ENCODE measurements around the gene HECTD3. TPM values are rescaled to one million over a fixed set of nuclear protein-coding genes. Genes with fewer than 3 reads are reported as not detected.
"Not testable (repeated sequence)": the region's sequence is repeated elsewhere in the genome, so short reads cannot be mapped to it uniquely, and the experiment has no call there.

HECTD3 gene
- total RNA-seq, 2 donors from 2014 or later, result 40.4 to 66.3 TPM

DNA sequence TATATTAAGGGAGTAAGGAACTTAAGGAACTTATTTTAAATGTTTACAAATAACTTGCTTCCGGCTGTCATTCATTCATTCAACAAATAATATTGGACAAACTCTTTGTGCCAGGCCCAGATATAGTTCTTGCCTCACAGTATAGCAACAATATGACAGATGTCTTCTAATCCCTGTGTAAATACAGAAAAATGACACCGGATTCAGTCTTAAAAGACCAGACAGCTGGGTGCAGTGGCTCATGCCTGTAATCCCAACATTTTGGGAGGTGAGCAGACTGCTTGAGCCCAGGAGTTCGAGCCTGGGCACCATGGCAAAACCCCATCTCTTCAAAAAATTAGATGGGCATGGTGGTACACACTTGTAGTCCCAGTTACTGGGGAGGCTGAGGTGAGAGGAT, 48.4 kb downstream of the HECTD3 start:
- no peak overlapping the region for H3K27ac ChIP-seq
- TF ChIP-seq, protein P1, sequence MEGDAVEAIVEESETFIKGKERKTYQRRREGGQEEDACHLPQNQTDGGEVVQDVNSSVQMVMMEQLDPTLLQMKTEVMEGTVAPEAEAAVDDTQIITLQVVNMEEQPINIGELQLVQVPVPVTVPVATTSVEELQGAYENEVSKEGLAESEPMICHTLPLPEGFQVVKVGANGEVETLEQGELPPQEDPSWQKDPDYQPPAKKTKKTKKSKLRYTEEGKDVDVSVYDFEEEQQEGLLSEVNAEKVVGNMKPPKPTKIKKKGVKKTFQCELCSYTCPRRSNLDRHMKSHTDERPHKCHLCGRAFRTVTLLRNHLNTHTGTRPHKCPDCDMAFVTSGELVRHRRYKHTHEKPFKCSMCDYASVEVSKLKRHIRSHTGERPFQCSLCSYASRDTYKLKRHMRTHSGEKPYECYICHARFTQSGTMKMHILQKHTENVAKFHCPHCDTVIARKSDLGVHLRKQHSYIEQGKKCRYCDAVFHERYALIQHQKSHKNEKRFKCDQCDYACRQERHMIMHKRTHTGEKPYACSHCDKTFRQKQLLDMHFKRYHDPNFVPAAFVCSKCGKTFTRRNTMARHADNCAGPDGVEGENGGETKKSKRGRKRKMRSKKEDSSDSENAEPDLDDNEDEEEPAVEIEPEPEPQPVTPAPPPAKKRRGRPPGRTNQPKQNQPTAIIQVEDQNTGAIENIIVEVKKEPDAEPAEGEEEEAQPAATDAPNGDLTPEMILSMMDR (IDR thresholded peaks at IDR 0.05), result no peak
- H3K4me3 ChIP-seq, result no peak overlapping the region
- DNase-seq (ENCODE audit: low spot score), result no peak
- no peaks in the 10 kb centered on the region for H3K4me1 ChIP-seq (ENCODE audit: control insufficient read depth in 1 of 2, low read depth in 2 of 2)
- H3K9me3 ChIP-seq, result no peaks in the 10 kb centered on the region
- no peak for ATAC-seq (ENCODE audit: insufficient number of reproducible peaks, low FRiP score, low read depth)
- no peaks in the 10 kb centered on the region for H3K27me3 ChIP-seq (replicated peaks; ENCODE audit: insufficient read depth)
- H3K36me3 ChIP-seq, result peaks cover 5% of the 10 kb centered on the region

DNA sequence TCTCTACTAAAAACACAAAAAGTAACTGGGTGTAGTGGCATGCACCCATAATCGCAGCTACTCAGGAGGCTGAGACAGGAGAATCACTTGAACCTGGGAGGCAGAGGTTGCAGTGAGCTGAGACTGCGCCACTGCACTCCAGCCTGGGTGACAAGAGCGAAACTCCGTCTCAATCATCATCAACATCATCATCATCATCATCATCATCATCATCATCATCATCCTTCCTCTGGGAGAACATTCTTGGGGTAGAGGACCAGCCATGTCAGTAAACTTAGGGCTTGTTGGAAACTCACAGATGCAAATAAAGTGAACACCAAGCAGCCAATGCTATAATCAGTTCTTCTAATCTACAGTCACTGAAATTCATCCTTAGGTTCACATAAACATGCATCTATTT, 49.1 kb downstream of the HECTD3 start:
- not testable (repeated sequence) for DNase-seq (ENCODE audit: low spot score); H3K36me3 ChIP-seq; H3K9me3 ChIP-seq; H3K27me3 ChIP-seq (replicated peaks; ENCODE audit: insufficient read depth); H3K27ac ChIP-seq; H3K4me3 ChIP-seq; ATAC-seq (ENCODE audit: insufficient number of reproducible peaks, low FRiP score, low read depth); H3K4me1 ChIP-seq (ENCODE audit: control insufficient read depth in 1 of 2, low read depth in 2 of 2)

DNA sequence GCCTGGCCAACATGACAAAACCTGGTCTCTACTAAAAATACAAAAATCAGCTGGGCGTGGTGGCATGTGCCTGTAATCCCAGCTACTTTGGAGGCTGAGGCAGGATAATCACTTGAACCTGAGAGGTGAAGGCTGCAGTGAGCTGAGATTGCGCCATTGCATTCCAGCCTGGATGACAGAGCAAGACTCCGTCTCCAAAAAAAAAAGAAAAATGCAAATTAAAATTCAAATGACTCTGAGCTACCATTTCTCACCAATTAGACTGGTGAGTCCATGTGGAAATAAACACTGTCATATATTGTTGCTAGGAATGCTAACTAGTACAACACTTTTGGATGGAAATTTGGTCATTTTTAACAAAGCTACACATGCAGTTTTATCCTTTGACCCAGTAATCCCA, 53.6 kb downstream of the HECTD3 start:
- H3K27ac ChIP-seq; H3K4me3 ChIP-seq; H3K36me3 ChIP-seq; DNase-seq (ENCODE audit: low spot score); H3K9me3 ChIP-seq; ATAC-seq (ENCODE audit: insufficient number of reproducible peaks, low FRiP score, low read depth); H3K4me1 ChIP-seq (ENCODE audit: control insufficient read depth in 1 of 2, low read depth in 2 of 2); H3K27me3 ChIP-seq (replicated peaks; ENCODE audit: insufficient read depth): not testable (repeated sequence)

DNA sequence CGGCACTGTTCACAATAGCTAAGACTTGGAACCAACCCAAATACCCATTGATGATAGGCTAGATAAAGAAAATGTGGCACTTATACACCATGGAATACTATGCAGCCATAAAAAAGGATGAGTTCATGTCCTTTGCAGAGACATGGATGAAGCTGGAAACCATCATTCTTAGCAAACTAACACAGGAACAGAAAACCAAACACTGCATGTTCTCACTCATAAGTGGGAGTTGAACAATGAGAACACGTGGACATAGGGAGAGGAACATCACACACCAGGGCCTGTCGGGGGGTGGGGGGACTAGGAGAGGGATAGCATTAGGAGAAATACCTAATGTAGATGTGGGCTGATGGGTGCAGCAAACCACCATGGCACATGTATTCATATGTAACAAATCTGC, 55.0 kb downstream of the HECTD3 start:
- not testable (repeated sequence) for H3K27me3 ChIP-seq (replicated peaks; ENCODE audit: insufficient read depth); H3K27ac ChIP-seq; DNase-seq (ENCODE audit: low spot score); H3K9me3 ChIP-seq; H3K4me1 ChIP-seq (ENCODE audit: control insufficient read depth in 1 of 2, low read depth in 2 of 2); H3K4me3 ChIP-seq; ATAC-seq (ENCODE audit: insufficient number of reproducible peaks, low FRiP score, low read depth); H3K36me3 ChIP-seq

Other genes with a start within 250 kb of the HECTD3 start
- 1,000 to 10,000 TPM; 1,019 to 1,075 TPM for gene RPS8, start 235.8 kb downstream of the HECTD3 start, total RNA-seq
- 1 to 10 TPM in 1 of 2 donors, not detected in 1; 4.1 TPM for gene BEST4, start 223.2 kb downstream of the HECTD3 start, total RNA-seq
- gene PLK3, start 210.9 kb downstream of the HECTD3 start, total RNA-seq, result 100 to 1,000 TPM; 103 to 142 TPM
- not detected for gene DYNLT4, start 204.0 kb downstream of the HECTD3 start, total RNA-seq
- gene BTBD19, start 202.8 kb downstream of the HECTD3 start, total RNA-seq, result 10 to 100 TPM; 18.8 to 53.6 TPM
- 1 to 10 TPM in 1 of 2 donors, under 1 TPM in 1; 0.95 to 1.3 TPM for gene PTCH2, start 168.1 kb downstream of the HECTD3 start, total RNA-seq
- gene EIF2B3, start 24.7 kb downstream of the HECTD3 start, total RNA-seq, result 10 to 100 TPM; 26.4 to 33.8 TPM
- gene UROD, start 930 bp upstream of the HECTD3 start, total RNA-seq, result 10 to 100 TPM; 32.7 to 67.4 TPM
- gene ZSWIM5, start 195.3 kb upstream of the HECTD3 start, total RNA-seq, result 1 to 10 TPM; 2.0 to 3.5 TPM